SK-N-SH (cell line): ENCODE data around the gene ROR2.

Source experiments
- EZH2phosphoT487 ChIP-seq: fragments of 200-600 bp; sonication (generic); IDR thresholded peaks from 2 replicates; pipeline ENCODE4 v1.6.1; 2017; ENCODE audit warnings: low read depth, mixed run types, mild to moderate bottlenecking, antibody characterized with exemption, moderate library complexity, borderline replicate concordance
- FOSL2 ChIP-seq: IDR thresholded peaks from 2 replicates; pipeline ENCODE4 v1.4.0; 2012; ENCODE audit warnings: low read depth, mild to moderate bottlenecking, moderate library complexity, borderline replicate concordance
- FOXJ3 ChIP-seq: sonication (generic); formaldehyde crosslinking; IDR thresholded peaks from 2 replicates; pipeline ENCODE4 v1.5.1; 2020; ENCODE audit warnings: mild to moderate bottlenecking, missing genetic modification reagents
- JUND ChIP-seq: IDR thresholded peaks from 2 replicates; pipeline ENCODE4 v1.4.0; 2012
- NRF1 ChIP-seq: IDR thresholded peaks from 2 replicates; pipeline ENCODE4 v1.6.1; 2012; ENCODE audit warnings: low read depth, mild to moderate bottlenecking, low read length
- PBX3 ChIP-seq: IDR thresholded peaks from 2 replicates; pipeline ENCODE4; 2012
- RCOR1 ChIP-seq: fragments of 150-350 bp; IDR thresholded peaks from 2 replicates; pipeline ENCODE4 v1.6.1; 2017; ENCODE audit warnings: antibody characterized with exemption, low read length
- SMC3 ChIP-seq: IDR thresholded peaks from 2 replicates; pipeline ENCODE4 v1.6.1; 2012; ENCODE audit warnings: low read depth, low read length, improper control_type of control experiment
- USF2 ChIP-seq: fragments of 150-350 bp; IDR thresholded peaks from 2 replicates; pipeline ENCODE4 v1.6.1; 2017; ENCODE audit warnings: antibody characterized with exemption, low read length, low read depth, borderline replicate concordance
- YY1 ChIP-seq: IDR thresholded peaks from 2 replicates; pipeline ENCODE4 v1.4.0; 2012; ENCODE audit warnings: low read depth, mild to moderate bottlenecking
- ZBTB33 ChIP-seq: IDR thresholded peaks from 2 replicates; pipeline ENCODE4 v1.4.0; 2012; ENCODE audit warnings: low read depth, borderline replicate concordance
- TF ChIP-seq, protein P1 (sequence below): fragments of 200-600 bp; sonication (generic); IDR thresholded peaks from 2 replicates; pipeline ENCODE4 v1.6.1; 2017; ENCODE audit warnings: antibody characterized with exemption, mild to moderate bottlenecking, moderate library complexity
- TF ChIP-seq, protein P2 (sequence below): IDR thresholded peaks from 2 replicates; pipeline ENCODE4 v1.6.1; 2012; ENCODE audit warnings: mild to moderate bottlenecking, low read depth, low read length, moderate library complexity
- TF ChIP-seq, protein P3 (sequence below): IDR thresholded peaks from 2 replicates; pipeline ENCODE4 v1.4.0; 2012; ENCODE audit warnings: low read depth

- TF ChIP-seq, protein P1, sequence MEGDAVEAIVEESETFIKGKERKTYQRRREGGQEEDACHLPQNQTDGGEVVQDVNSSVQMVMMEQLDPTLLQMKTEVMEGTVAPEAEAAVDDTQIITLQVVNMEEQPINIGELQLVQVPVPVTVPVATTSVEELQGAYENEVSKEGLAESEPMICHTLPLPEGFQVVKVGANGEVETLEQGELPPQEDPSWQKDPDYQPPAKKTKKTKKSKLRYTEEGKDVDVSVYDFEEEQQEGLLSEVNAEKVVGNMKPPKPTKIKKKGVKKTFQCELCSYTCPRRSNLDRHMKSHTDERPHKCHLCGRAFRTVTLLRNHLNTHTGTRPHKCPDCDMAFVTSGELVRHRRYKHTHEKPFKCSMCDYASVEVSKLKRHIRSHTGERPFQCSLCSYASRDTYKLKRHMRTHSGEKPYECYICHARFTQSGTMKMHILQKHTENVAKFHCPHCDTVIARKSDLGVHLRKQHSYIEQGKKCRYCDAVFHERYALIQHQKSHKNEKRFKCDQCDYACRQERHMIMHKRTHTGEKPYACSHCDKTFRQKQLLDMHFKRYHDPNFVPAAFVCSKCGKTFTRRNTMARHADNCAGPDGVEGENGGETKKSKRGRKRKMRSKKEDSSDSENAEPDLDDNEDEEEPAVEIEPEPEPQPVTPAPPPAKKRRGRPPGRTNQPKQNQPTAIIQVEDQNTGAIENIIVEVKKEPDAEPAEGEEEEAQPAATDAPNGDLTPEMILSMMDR = no peak
- TF ChIP-seq PBX3 = no peak
- TF ChIP-seq USF2 = no peak
- TF ChIP-seq EZH2phosphoT487 = no peak
- no peak for TF ChIP-seq YY1
- no peak for TF ChIP-seq SMC3
- TF ChIP-seq, protein P2, sequence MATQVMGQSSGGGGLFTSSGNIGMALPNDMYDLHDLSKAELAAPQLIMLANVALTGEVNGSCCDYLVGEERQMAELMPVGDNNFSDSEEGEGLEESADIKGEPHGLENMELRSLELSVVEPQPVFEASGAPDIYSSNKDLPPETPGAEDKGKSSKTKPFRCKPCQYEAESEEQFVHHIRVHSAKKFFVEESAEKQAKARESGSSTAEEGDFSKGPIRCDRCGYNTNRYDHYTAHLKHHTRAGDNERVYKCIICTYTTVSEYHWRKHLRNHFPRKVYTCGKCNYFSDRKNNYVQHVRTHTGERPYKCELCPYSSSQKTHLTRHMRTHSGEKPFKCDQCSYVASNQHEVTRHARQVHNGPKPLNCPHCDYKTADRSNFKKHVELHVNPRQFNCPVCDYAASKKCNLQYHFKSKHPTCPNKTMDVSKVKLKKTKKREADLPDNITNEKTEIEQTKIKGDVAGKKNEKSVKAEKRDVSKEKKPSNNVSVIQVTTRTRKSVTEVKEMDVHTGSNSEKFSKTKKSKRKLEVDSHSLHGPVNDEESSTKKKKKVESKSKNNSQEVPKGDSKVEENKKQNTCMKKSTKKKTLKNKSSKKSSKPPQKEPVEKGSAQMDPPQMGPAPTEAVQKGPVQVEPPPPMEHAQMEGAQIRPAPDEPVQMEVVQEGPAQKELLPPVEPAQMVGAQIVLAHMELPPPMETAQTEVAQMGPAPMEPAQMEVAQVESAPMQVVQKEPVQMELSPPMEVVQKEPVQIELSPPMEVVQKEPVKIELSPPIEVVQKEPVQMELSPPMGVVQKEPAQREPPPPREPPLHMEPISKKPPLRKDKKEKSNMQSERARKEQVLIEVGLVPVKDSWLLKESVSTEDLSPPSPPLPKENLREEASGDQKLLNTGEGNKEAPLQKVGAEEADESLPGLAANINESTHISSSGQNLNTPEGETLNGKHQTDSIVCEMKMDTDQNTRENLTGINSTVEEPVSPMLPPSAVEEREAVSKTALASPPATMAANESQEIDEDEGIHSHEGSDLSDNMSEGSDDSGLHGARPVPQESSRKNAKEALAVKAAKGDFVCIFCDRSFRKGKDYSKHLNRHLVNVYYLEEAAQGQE = no peak
- TF ChIP-seq ZBTB33 = no peak
- no peak for TF ChIP-seq FOXJ3
- TF ChIP-seq JUND = no peak
- no peak for TF ChIP-seq FOSL2
- TF ChIP-seq, protein P3, sequence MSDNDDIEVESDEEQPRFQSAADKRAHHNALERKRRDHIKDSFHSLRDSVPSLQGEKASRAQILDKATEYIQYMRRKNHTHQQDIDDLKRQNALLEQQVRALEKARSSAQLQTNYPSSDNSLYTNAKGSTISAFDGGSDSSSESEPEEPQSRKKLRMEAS = no peak
- no peak for TF ChIP-seq NRF1
- TF ChIP-seq RCOR1 = no peak
These were observed 235.0 kb downstream of the ROR2 start for GRCh38 chr9:91714874-91715615.
